Hepatocyte (in vitro differentiated cells): ENCODE results near the gene CPM. TPM values are rescaled to one million over a fixed set of nuclear protein-coding genes. Genes with fewer than 3 reads are reported as not detected.

Experiments
- DNase-seq: peaks from one replicate; pipeline ENCODE4 v3.0.0-alpha.2; 2016; ENCODE audit warnings: low spot score
- H2AFZ ChIP-seq: fragments of 200-600 bp; sonication (generic); 2 replicates; pipeline ENCODE4 v1.6.0; 2016; ENCODE audit warnings: antibody characterized with exemption, mild to moderate bottlenecking
- H3K27ac ChIP-seq: fragments of 200-600 bp; sonication (generic); 2 replicates; pipeline ENCODE4 v1.5.1; 2016; ENCODE audit warnings: mild to moderate bottlenecking
- H3K27me3 ChIP-seq: fragments of 200-600 bp; sonication (generic); 2 replicates; pipeline ENCODE4 v1.6.1; 2016
- H3K36me3 ChIP-seq: fragments of 200-600 bp; sonication (generic); replicated peaks from 2 replicates; pipeline ENCODE4 v1.5.1; 2016; ENCODE audit warnings: low read depth; ENCODE audit not compliant: insufficient read depth
- H3K4me1 ChIP-seq: fragments of 200-600 bp; sonication (generic); 2 replicates; pipeline ENCODE4 v1.5.1; 2016; ENCODE audit warnings: mild to moderate bottlenecking, moderate library complexity; ENCODE audit not compliant: insufficient read depth
- H3K4me2 ChIP-seq: fragments of 200-600 bp; sonication (generic); 2 replicates; pipeline ENCODE4 v1.6.0; 2016
- H3K4me3 ChIP-seq: fragments of 200-600 bp; sonication (generic); 2 replicates; pipeline ENCODE4 v1.5.1; 2016; ENCODE audit warnings: mild to moderate bottlenecking
- H3K79me2 ChIP-seq: fragments of 200-600 bp; sonication (generic); 2 replicates; pipeline ENCODE4 v1.6.0; 2017; ENCODE audit warnings: mild to moderate bottlenecking
- H3K9me2 ChIP-seq: fragments of 200-600 bp; sonication (generic); replicated peaks from 2 replicates; pipeline ENCODE4 v1.6.0; 2017; ENCODE audit warnings: mild to moderate bottlenecking; ENCODE audit not compliant: insufficient read depth
- H3K9me3 ChIP-seq: fragments of 200-600 bp; sonication (generic); 2 replicates; pipeline ENCODE4 v1.5.1; 2016; ENCODE audit warnings: low read depth, mild to moderate bottlenecking
- H4K20me1 ChIP-seq: fragments of 200-600 bp; sonication (generic); 2 replicates; pipeline ENCODE4 v1.6.0; 2016; ENCODE audit warnings: mild to moderate bottlenecking; ENCODE audit not compliant: insufficient read depth, poor library complexity, severe bottlenecking
- EZH2 ChIP-seq: fragments of 200-600 bp; sonication (generic); IDR thresholded peaks from 2 replicates; pipeline ENCODE4 v1.6.1; 2016; ENCODE audit warnings: antibody characterized with exemption, mild to moderate bottlenecking, borderline replicate concordance
- EZH2phosphoT487 ChIP-seq: fragments of 200-600 bp; sonication (generic); IDR thresholded peaks from one replicate; pipeline ENCODE4 v1.6.1; 2018; ENCODE audit warnings: antibody characterized with exemption, mild to moderate bottlenecking, low read depth, moderate library complexity; ENCODE audit not compliant: unreplicated experiment, severe bottlenecking
- WGBS: methylation state at CpG from one replicate; pipeline ENCODE4 v1.1.6; 2016; ENCODE audit warnings: low lambda C conversion rate; ENCODE audit errors: missing lambda C conversion rate; 5-methylcytosine and 5-hydroxymethylcytosine counted together
- polyA plus RNA-seq: library from polyadenylated mRNA; unstranded; fragments of >200 nt; fragmentation: Nextera tagmentation; extraction: Ambion mirVana; gene quantifications from 2 replicates; pipeline ENCODE4 v1.2.1, GENCODE V29; 2016
- total RNA-seq: library from RNA; depleted of rRNA; stranded (reverse); fragments of >200 nt; gene quantifications from 2 replicates; pipeline ENCODE4 v1.2.3, GENCODE V29; 2014
- TF ChIP-seq, protein P1 (sequence below): fragments of 200-600 bp; sonication (generic); IDR thresholded peaks from 2 replicates; pipeline ENCODE4 v1.5.1; 2016; ENCODE audit warnings: antibody characterized with exemption, mild to moderate bottlenecking; ENCODE audit not compliant: poor library complexity

CPM gene
- total and polyA plus RNA-seq, 2 experiments from 2014 or later: 26.8 to 28.0 TPM

DNA sequence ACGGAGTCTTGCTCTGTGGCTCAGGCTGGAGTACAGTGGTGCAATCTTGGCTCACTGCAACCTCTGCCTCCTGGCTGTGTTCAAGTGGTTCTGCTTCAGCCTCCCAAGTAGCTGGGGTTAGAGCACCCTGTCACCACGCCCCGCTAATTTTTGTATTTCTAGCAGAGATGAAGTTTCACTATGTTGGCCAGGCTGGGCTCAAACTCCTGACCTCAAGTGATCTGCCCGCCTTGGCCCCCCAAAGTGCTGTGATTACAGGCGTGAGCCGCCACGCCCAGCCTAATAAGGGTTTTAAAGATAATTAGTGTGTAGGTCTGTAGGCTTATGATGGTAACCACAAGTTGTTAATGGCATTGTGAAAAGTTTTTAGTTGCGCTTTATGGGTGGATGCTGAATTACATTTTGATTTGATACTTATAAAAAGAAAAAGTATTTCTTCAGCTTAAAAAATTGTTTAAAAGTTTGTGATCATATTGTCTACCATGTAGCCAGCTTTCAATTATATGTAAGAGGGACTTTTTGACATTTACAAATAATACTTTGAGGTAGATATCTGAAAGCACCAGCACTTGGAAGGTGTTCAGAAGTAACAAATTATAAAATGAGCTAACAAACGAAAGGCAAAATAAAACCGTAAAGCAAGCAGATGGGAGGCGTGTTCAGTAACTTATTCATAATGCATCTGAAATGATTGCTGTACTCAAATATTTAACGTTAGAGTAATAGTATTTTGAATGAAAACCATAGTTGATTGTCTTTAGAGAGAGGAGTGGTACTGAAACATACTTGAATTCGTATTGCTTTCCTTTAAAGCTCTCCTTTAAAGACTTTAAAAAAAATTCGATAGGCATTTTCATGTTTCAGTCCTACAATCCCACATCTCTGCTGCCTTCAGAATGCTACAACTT is 87.9 kb downstream of the CPM start:
- Histone ChIP-seq H3K27ac (no peak overlapping the region), H3K4me2 (no peak overlapping the region), H2AFZ (no peak overlapping the region), H4K20me1 (no peaks in the 10 kb centered on the region), H3K36me3 (peaks cover 4% of the 10 kb centered on the region), H3K4me3 (no peak overlapping the region), H3K79me2 (peaks cover 2% of the 10 kb centered on the region), H3K9me3 (no peaks in the 10 kb centered on the region), H3K27me3 (no peaks in the 10 kb centered on the region), H3K9me2 (no peaks in the 10 kb centered on the region), H3K4me1 (no peaks in the 10 kb centered on the region)
- 92% methylated on average over 14 of the region's 14 CpGs for WGBS
- TF ChIP-seq EZH2phosphoT487 (no peak), EZH2 (no peak)
- TF ChIP-seq, protein P1, sequence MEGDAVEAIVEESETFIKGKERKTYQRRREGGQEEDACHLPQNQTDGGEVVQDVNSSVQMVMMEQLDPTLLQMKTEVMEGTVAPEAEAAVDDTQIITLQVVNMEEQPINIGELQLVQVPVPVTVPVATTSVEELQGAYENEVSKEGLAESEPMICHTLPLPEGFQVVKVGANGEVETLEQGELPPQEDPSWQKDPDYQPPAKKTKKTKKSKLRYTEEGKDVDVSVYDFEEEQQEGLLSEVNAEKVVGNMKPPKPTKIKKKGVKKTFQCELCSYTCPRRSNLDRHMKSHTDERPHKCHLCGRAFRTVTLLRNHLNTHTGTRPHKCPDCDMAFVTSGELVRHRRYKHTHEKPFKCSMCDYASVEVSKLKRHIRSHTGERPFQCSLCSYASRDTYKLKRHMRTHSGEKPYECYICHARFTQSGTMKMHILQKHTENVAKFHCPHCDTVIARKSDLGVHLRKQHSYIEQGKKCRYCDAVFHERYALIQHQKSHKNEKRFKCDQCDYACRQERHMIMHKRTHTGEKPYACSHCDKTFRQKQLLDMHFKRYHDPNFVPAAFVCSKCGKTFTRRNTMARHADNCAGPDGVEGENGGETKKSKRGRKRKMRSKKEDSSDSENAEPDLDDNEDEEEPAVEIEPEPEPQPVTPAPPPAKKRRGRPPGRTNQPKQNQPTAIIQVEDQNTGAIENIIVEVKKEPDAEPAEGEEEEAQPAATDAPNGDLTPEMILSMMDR: no peak
- no peak for DNase-seq

DNA sequence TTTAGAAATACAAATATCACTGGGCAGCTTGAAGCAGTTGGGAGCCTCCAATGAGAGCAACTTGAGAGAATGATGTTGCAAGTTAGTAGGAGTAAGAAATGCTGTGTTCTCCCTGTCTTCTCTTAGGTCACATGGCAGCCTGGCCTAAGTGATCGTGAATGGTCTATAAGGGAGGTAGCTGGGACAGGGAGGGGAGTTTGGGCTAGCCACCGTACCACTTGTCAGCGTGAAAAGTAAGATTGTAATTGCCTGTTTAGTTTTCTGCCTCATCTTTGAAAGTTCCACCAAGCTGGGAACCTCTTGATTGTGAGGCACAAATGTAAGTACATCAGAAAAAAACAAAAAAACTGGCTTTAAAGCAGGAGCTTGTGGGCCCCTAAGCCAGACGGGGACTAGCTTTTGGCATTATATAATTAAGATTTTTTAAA is 88.6 kb downstream of the CPM start:
- Histone ChIP-seq H3K9me3 (no peaks in the 10 kb centered on the region), H3K4me3 (no peak overlapping the region), H2AFZ (no peak overlapping the region), H3K4me1 (no peaks in the 10 kb centered on the region), H3K79me2 (peaks cover 2% of the 10 kb centered on the region), H3K36me3 (peaks cover 4% of the 10 kb centered on the region), H3K9me2 (no peaks in the 10 kb centered on the region), H4K20me1 (no peaks in the 10 kb centered on the region), H3K27me3 (no peaks in the 10 kb centered on the region), H3K4me2 (no peak overlapping the region), H3K27ac (no peak overlapping the region)
- WGBS: 95% methylated on average over 4 of the region's 4 CpGs
- DNase-seq: no peak
- TF ChIP-seq, protein P1: no peak
- TF ChIP-seq EZH2phosphoT487: no peak
- no peak for TF ChIP-seq EZH2

DNA sequence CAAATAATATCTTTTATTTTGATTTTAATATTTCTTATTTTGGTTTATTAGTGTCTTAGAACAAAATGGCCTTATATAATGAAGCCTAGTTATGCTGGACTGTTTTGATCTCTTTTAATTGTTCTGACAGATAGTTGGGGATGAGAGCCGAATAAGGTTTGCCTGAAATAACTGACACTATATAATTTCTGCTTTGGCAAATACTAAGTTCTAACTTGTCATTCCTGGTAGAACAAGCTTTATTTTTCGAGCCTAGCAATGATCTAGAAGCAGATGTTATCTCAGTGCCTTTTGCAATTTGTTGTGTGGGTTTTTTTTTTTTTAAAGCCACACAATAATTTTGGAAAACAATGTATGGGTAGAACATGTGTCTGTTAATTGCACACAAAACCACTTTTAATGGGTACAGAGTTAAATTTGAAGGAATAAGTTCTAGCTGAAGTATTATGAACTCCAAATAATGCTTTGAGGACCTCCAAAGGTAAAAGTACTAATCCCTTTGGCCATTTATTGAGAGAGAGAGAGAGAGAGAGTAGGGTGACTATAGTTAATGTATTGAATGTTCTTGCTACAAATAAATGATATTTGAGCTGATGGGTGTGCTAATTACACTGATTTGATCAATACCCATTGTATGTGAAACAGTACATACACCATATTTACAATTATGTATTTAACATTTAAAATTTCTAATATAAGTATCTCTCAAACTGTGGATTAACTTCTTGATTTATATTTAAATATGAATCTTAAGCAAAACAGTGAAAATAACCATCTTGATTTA is 90.0 kb downstream of the CPM start:
- WGBS: 88% methylated on average over 2 of the region's 2 CpGs
- Histone ChIP-seq H3K4me2 (no peak overlapping the region), H3K4me1 (no peaks in the 10 kb centered on the region), H4K20me1 (no peaks in the 10 kb centered on the region), H3K79me2 (peaks cover 2% of the 10 kb centered on the region), H3K27ac (no peak overlapping the region), H2AFZ (no peak overlapping the region), H3K27me3 (no peaks in the 10 kb centered on the region), H3K36me3 (peaks cover 4% of the 10 kb centered on the region), H3K4me3 (no peak overlapping the region), H3K9me2 (no peaks in the 10 kb centered on the region), H3K9me3 (no peaks in the 10 kb centered on the region)
- TF ChIP-seq, protein P1: no peak
- TF ChIP-seq EZH2phosphoT487: no peak
- no peak for TF ChIP-seq EZH2
- no peak for DNase-seq
